Activated T-cell treated with anti-CD3 and anti-CD28 coated beads for 48 hours (primary cell): ENCODE data around the gene NCAPG2.
"Not testable (repeated sequence)": the region's sequence is repeated elsewhere in the genome, so short reads cannot be mapped to it uniquely, and the experiment has no call there.

ENCODE experiments used
- DNase-seq: peaks from one replicate; pipeline ENCODE4 v3.0.0-alpha.2; 2020; ENCODE audit warnings: low read depth

NCAPG2 gene

DNA sequence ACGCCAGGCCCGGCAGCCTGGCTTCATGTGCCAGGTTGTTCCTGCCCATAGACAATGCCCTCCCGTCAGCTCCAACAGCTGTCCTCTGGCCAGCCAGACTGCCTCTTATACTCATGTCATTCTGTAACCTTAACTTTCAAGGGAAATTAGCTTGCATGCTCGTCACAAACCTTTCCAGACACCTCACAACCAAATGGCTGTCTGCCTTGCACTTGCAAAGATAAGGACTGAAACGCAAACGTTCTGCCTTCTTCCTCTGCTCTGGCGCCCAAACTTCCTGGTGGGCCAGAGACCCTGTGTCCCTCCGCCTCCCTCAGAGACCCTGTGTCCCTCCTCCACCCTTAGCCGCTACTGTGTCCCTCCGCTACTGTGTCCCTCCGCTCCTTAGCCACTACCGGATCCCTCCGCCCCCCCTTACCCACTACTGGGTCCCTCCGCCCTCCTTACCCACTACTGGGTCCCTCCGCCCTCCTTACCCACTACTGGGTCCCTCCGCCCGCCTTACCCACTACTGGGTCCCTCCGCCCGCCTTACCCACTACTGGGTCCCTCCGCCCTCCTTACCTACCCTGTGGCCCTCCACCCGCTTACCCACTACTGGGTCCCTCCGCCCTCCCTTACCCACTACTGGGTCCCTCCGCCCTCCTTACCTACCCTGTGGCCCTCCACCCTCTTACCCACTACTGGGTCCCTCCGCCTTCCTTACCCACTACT lies 37.5 kb downstream of the NCAPG2 start:
- DNase-seq = not testable (repeated sequence)

DNA sequence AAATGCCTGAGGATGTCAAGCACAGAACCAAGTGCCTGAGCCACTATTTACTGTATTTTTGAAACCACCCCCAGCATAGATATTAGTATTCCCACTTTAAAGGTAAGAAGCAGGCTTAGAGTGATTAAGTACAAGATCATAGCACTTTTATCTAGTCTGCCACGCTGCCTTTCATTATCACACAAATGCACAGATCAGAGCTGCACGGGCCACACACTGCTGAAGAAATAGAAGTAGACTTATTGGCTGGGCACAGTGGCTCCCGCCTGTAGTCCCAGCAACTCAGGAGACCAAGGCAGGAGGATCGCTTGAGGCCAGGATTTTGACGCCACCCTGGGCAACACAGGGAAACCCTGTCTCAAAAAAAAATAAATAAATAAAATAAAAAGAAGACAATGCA lies 38.2 kb downstream of the NCAPG2 start:
- no peak for DNase-seq

DNA sequence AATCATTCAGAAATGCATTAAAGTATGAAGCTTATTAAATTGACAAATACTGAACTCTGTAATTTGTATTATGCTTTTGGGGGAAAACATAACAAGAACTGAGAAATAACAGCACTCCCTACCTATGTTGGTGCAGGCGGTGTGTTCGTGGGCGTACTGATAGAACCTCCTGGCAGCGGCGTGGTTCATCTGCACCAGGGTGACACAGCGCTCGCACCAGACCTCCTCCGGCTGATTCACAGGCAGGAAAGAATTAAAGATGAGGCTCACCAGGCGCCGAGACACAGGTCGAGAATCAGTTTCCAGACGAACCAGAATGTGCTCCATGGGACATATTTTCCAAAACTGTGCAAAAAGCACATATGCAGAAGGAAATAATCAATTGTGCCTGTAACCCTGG lies 40.2 kb downstream of the NCAPG2 start:
- no peak for DNase-seq

DNA sequence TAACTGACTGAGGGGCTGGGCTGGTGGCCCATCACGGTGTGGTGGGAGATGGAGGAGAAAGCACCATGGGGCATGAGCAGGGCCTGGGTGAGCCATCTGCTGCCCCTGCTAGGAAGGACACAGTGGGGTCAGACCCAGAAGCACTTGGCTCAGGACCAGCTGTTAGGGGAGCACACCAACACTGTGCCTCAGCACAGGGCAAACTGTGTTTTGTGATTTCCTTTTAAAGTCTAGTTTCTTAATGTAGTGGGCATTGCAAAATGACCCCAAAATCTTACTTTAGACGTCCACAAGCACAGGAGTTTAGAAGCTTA lies 41.2 kb downstream of the NCAPG2 start:
- no peak for DNase-seq

DNA sequence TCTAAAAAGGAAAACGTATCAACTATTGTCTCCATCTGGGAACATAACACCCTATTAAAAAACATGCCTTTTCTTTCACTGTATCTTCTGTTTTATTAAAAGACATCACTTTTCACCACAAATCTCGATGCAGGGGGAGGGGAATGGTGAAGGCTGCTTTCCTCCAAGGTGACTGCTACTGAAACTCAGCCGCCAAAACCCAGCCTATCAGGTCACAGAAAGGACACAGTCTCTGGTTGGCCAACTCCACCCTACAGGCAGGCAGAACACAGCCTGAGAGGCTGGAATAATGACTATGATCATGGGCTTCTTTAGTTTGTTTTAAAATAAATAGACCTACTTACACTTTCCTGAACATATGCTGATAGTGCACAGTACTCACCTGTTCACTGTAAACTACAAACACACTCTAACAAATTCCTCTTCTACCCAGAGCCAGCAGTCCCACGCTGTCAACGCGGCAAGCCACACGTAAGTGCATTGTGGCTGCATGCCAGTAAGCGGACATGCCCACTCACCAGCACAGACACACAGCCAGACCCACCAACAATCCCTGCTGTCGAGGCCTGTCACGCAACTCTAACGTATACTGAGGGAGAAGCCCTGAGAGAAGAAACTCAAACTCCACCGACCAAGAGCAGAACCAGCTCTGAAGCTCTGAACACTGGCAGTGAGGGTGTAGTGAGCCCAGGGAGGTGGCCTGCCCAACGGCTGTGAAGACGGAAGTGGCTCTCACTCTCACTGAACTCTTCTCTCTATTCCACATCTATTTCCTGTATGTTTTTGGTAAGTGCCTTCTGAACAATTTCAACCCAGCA lies 41.8 kb downstream of the NCAPG2 start:
- DNase-seq = no peak

DNA sequence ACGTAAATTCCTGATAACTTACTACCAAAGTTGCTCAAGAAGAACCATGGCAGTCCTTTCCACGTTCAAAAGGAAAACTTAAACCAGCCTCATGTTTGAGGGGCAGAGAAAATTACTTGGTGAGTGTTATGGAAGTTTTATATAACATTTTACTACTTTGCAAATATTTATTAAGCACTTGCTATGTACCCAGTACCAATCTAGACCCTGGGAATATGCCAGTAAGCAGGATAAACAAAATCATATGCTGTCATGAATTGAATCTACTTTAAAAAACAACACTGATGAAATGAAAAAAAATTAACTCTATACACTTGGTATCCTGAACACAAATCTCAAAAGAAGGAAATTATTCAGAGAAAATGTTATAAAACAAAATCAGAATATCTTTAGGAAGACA lies 46.1 kb downstream of the NCAPG2 start:
- no peak for DNase-seq

DNA sequence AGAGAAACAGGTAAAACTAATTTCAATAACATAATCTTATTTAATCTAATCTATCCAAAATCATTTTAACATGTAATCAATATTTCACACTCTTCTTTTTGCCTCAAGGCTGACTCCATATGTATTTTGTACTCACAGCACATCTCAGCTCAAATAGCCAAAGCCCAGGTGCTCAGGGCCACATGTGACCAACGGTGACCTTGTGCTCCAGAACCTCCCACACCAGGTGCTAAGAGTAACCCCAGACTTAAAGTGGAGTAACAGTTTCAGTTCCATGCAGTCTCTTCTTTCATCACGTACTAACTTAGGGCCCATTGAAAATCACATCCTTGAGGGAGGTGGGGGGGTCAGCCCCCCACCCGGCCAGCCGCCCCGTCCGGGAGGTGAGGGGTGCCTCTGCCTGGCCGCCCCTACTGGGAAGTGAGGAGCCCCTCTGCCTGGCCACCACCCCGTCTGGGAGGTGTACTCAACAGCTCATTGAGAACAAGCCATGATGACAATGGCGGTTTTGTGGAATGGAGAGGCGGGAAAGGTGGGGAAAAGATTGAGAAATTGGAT lies 47.3 kb downstream of the NCAPG2 start:
- DNase-seq = no peak

DNA sequence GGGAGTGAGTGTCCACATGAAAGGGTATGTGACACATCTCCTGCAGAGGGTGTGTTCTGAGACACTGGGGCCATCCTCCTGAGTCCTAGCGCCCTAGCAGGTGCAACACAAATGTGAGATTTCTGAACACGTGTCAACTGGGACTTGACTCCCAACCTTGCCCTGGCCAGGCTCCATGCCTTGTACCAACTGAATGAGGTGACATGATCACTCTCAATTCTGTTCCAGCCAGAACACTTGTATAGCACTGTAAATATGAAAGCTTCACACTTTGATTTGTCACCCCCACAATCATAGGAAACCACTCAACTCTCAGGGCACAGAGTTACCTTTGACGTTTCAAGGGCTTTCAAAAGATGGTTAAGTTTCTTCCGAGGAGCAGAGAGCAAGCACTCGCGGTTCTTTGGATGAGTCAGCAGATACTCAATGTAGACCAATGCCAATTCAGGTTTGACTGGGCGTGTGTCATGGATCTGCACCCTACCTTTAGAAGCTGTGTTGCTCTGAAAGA lies 48.6 kb downstream of the NCAPG2 start:
- DNase-seq = peak; percentile 53

DNA sequence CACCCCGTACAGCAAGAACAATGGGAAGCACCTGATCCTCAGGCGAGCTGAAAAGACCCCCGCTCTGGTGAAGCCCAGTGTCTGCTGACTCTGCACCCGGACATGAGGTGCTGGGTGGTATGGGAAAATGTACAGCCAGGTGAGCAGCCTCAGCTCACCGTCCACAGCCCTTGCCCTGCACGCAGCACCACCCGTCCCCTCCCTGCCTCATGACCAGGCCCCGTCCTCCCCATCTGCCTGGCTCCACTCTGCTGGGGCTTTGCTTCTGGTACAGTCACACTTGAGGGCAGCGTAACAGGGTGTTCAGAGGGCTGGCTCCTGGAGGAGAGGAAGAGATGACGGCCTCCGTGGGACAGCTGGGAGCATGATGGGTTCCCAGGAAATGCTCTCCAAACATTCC lies 49.1 kb downstream of the NCAPG2 start:
- no peak for DNase-seq

DNA sequence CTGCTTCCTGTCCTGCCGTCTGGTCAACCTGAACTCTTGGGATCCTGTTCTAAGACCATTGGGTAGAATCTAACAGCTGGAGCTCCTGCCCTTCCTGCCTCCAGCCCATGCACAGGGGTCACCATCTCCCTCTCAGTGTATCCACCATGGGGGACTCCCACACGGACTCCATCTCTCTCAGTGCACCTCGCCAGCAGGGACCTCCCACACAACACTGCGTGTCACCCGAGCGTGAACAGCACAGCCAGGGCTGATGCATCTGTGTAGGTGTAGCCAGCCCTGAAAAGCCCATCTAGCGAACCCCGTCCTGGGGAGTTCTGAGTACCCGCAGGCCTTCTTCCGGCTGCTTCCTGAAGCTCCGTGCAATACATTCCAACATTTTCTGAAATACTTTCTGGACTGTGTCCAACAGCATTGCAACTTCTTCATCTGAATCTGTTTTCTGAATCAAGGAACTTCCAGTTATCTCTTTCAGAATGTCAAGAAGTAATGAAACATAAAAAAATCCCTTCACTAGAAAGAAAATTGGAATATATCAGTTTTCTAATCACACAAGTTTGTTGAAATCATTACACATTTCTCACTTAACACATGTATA lies 52.5 kb downstream of the NCAPG2 start:
- DNase-seq = no peak

DNA sequence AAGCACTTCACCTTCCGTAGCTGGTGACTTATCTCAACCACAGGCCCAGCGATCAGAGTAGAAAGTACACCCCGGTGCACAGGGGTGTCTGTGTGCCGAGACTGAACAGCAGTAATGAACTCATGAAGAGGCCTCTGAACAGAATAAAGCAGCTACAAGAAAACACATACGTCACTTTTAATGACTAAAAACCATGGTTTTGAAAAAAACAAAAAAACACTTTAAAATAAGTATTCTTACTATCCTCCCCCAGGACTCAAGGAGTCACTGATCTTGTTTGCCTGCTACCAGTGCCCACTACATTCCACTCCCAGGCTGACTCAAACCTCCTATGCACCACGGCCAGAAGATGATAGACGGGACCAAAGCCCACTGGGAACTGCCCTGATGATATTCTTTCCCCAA lies 53.8 kb downstream of the NCAPG2 start:
- DNase-seq = no peak

DNA sequence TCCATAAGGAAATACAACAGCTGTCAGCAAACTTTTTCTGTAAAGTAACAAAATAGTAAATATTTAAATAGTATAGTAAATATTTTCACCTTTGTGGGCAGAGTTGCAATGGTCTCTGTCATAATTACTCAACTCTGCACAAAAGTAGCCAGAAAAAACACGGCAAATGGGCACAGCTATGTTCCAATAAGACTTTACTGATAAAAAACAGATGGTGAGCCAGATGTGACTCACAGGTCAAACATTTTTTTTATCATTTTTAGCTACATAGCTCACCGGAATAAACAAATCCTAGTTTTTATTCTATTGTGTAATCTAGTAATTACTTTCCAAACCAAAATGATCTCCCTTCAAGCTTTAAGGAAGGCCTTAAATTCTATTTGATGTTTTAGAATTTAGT lies 55.3 kb downstream of the NCAPG2 start:
- no peak for DNase-seq

DNA sequence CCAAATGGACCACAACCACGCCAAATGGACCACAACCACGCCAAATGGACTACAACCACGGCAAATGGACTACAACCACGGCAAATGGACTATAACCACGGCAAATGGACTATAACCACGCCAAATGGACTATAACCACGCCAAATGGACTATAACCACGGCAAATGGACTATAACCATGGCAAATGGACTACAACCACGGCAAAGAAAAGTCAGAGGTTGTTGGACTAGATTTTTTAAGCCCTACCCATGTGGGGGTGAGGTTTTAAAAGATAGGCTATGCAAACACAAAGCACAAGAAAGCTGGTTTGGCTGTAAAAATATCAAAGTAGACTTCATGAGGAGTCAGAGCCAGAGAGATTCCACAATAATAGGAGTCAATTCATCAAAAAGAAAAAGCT lies 55.8 kb downstream of the NCAPG2 start:
- no peak for DNase-seq

DNA sequence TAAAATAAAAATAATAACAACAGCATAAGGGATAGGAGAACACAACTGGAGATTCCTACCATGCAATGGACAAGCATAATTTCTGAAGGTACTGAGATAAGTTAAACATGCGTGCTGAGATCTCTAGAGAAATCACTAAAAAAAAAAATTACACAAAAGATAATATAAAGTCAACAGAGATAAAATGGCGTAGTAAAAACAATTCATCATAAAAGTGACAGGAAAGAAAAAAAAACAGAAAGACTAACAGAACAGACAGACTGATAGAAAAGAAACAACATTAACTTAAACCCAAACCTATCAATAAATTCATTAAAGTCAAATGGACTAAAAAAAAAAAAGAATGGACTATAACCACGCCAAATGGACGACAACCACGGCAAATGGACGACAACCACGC lies 56.4 kb downstream of the NCAPG2 start:
- no peak for DNase-seq

DNA sequence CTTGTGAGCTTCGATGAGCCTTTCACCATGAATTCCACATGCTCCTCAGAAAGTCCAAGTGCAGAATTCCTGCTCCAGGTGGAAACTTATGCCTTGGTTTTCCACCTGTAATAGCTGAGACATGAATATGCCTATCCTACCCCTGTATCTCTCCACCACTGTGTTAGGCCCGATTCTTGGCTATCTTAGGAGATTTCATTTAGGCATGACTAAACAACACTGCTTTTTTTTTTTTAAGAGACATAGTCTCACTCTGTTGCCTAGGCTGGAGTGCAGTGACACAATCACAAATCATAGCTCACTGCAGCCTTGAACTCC lies 57.2 kb downstream of the NCAPG2 start:
- DNase-seq = no peak

DNA sequence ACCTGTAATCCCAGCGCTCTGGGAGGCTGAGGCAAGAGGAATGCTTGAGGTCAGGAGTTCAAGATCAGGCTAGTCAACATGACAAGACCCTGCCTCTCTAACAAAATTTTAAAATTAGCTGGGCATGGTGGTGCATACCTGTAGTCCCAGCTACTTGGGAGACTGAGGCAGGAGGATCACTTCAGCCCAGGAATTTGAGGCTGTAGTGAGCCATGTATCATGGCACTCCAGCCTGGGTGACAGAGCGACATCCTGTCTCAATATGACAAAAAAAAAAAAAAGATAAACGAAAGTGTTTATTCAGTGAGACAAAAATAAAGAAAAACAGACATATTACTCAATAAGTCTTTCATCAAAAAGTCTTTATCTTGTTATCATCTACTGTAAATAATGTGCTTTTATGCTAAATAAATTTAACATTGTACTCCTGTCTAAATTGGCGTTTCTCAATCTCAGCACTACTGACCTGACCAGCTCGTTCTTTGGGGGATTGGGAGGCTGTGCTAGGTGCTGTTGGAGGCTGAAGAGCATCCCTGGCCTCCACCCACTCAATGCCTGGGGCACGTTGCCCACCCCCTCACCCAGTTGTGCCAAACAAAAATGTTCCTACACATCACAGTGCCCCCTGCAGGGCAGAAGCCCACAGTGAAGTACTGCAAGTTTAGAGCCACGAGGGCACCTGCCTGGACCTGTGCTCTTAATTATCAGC lies 57.7 kb downstream of the NCAPG2 start:
- peak; percentile 17 for DNase-seq

DNA sequence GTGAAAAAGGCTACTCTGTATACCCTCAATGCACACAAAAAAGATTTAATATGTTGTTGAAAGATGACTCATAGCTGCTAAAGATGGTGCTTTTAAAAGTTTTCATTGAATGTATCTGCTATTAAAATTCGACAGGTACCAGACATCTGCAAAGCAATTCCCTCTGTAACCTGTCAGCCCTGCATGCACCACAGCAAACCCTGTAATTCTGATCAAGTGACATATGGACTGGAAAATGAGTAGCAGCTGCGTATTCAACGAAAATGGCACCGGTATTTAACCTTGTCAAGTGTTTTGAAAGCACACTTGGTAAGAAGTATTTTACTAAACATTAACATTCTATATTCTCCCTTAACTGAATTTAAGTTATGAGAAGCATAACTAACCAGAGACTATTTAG lies 58.8 kb downstream of the NCAPG2 start:
- no peak for DNase-seq

DNA sequence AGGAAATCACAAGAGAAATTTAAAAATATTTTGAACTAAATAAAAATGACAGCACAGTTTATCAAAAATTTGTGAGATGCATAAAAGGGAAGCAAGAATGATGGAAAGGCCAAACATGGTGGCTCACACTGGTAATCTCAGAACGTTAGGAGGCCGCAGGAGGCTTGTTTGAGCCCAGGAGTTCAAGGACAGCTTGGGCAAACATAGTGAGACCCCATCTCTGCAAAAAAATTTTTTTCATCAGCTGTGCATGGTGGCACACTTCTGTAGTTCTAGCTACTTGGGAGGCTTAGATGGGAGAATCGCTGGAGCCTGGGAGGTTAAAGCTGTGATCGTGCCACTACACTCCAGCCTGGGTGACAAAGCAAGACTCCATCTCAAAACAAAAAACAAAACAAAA lies 62.5 kb downstream of the NCAPG2 start:
- DNase-seq = no peak

DNA sequence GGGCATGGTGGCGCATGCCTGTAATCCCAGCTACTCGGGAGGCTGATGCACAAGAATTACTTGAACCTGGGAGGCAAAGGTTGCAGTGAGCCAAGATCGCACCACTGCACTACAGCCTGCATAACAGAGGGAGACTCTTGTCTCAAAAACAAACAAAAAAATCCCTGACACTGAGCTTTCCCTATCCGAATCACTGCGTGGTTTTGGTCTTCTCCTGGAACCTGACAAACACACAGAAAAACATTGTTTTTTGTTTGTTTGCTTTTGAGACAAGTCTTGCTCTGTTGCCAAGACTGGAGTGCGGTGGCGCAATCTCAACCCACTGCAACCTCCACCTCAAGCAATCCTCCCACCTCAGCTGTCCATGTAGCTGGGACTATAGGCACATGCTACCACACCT lies 66.6 kb downstream of the NCAPG2 start:
- DNase-seq = no peak

DNA sequence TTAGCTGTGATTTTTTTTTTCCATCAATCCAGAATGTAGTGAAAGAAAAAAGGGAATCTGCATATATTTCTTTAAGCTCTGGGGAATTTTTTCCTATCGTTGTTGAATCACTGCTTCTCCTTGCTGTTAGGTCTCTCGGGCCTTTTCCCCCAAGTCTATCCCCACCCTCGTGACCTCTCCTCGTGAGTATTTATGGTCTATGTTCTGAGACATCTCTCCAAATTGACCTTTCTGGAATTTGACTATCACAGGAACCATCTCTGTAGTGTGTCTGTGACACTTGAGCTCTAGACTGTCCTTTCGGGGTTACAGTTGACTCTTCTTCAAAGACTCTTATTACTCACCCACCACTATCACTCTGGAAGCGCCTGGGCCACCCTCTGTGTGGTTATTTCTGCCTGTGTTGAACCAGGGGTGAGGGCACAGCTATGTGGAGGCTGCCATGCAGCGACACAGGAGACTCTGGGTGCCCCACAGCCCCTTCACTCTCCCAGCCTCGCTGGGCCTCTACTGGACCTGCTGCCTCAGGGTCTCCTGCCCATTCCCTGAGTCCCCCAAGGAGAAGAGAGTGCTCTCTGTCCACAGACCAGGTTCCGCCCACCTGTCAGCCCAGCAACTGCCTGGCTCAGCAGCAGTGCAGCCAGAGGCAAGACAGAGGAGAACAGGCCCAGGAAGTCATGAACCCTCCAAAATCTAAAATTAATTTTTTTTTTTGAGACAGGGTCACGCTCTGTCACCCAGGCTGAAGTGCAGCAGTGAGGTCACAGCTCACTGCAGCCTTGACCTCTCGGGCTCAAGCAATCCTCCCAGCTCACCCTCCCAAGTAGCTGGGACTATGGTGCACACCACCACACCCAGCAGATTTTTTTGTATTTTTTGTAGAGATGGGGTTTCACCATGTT lies 71.3 kb downstream of the NCAPG2 start:
- no peak for DNase-seq

DNA sequence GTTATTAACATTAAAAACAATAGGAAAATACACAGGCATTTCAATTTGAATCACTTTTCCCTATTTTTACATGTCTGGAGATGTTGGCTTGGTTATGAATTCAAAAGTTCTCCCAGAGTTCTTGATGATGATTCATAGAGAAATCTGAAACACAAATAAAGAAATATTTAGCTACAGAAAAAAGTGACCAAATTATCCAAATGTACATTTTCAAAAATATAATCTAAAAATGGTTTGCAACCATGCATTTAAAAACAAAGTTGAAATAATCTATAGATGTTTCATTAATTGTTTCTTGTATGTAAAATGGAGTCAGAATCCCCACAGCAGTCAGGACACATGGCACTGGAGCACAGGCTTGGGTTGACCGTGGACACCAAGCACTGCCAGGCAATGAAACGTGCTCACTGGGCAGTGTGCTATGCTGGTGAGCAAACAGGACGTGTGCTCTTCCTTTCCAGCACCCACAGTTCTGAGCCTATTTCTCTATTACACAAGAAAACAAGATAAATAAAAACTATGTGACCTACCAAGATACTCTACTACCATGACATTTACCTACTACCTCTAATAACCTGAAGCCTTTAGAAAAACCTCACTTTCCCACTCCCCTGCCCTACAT lies 72.9 kb downstream of the NCAPG2 start:
- no peak for DNase-seq
